ENCODE data around the gene CAPN11. TPM values are rescaled to one million over a fixed set of nuclear protein-coding genes. Genes with fewer than 3 reads are reported as not detected.

Gene CAPN11
- total and polyA plus RNA-seq, 2 experiments from 2014 or later = 1.1 to 1.7 TPM

DNA sequence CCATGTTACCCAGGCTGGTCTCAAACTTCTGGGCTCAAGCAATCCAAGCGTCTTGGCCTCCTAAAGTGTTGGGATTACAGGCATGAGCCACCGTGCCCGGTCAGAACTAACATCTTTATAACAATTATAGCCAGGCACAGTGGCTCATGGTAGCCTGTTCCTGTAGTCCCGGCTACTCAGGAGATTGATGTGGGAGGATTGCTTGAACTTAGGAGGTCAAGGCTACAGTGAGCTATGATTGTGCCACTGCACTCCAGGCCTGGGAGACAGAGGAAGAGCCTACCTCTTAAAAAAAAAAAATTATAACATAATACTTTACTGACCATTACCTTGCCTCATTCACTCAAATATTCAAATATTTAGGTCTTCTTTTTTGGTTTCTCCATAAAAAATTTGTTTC is 41.3 kb downstream of the CAPN11 start:
- DNase-seq (ENCODE audit: low spot score) (no peak), ATAC-seq (no peak)
- TF ChIP-seq STAT1 (IDR thresholded peaks at IDR 0.05; ENCODE audit: unreplicated experiment) (no peak), ZNF331 (CRISPR knock-in tag; IDR thresholded peaks at IDR 0.05; ENCODE audit: low read depth) (no peak), JUNB (IDR thresholded peaks at IDR 0.05; ENCODE audit: unreplicated experiment) (no peak), EZH2 (IDR thresholded peaks at IDR 0.05; ENCODE audit: low read depth, unreplicated experiment) (no peak), ZNF114 (CRISPR knock-in tag; IDR thresholded peaks at IDR 0.05) (no peak), NANOG (IDR thresholded peaks at IDR 0.05; ENCODE audit: borderline replicate concordance) (no peak), CREB1 (CRISPR knock-in tag; IDR thresholded peaks at IDR 0.05; ENCODE audit: low read depth) (no peak), EZH2phosphoT487 (IDR thresholded peaks at IDR 0.05; ENCODE audit: unreplicated experiment) (no peak)
- TF ChIP-seq, protein P1, sequence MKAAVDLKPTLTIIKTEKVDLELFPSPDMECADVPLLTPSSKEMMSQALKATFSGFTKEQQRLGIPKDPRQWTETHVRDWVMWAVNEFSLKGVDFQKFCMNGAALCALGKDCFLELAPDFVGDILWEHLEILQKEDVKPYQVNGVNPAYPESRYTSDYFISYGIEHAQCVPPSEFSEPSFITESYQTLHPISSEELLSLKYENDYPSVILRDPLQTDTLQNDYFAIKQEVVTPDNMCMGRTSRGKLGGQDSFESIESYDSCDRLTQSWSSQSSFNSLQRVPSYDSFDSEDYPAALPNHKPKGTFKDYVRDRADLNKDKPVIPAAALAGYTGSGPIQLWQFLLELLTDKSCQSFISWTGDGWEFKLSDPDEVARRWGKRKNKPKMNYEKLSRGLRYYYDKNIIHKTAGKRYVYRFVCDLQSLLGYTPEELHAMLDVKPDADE (IDR thresholded peaks at IDR 0.05) = no peak
- TF ChIP-seq, protein P2, sequence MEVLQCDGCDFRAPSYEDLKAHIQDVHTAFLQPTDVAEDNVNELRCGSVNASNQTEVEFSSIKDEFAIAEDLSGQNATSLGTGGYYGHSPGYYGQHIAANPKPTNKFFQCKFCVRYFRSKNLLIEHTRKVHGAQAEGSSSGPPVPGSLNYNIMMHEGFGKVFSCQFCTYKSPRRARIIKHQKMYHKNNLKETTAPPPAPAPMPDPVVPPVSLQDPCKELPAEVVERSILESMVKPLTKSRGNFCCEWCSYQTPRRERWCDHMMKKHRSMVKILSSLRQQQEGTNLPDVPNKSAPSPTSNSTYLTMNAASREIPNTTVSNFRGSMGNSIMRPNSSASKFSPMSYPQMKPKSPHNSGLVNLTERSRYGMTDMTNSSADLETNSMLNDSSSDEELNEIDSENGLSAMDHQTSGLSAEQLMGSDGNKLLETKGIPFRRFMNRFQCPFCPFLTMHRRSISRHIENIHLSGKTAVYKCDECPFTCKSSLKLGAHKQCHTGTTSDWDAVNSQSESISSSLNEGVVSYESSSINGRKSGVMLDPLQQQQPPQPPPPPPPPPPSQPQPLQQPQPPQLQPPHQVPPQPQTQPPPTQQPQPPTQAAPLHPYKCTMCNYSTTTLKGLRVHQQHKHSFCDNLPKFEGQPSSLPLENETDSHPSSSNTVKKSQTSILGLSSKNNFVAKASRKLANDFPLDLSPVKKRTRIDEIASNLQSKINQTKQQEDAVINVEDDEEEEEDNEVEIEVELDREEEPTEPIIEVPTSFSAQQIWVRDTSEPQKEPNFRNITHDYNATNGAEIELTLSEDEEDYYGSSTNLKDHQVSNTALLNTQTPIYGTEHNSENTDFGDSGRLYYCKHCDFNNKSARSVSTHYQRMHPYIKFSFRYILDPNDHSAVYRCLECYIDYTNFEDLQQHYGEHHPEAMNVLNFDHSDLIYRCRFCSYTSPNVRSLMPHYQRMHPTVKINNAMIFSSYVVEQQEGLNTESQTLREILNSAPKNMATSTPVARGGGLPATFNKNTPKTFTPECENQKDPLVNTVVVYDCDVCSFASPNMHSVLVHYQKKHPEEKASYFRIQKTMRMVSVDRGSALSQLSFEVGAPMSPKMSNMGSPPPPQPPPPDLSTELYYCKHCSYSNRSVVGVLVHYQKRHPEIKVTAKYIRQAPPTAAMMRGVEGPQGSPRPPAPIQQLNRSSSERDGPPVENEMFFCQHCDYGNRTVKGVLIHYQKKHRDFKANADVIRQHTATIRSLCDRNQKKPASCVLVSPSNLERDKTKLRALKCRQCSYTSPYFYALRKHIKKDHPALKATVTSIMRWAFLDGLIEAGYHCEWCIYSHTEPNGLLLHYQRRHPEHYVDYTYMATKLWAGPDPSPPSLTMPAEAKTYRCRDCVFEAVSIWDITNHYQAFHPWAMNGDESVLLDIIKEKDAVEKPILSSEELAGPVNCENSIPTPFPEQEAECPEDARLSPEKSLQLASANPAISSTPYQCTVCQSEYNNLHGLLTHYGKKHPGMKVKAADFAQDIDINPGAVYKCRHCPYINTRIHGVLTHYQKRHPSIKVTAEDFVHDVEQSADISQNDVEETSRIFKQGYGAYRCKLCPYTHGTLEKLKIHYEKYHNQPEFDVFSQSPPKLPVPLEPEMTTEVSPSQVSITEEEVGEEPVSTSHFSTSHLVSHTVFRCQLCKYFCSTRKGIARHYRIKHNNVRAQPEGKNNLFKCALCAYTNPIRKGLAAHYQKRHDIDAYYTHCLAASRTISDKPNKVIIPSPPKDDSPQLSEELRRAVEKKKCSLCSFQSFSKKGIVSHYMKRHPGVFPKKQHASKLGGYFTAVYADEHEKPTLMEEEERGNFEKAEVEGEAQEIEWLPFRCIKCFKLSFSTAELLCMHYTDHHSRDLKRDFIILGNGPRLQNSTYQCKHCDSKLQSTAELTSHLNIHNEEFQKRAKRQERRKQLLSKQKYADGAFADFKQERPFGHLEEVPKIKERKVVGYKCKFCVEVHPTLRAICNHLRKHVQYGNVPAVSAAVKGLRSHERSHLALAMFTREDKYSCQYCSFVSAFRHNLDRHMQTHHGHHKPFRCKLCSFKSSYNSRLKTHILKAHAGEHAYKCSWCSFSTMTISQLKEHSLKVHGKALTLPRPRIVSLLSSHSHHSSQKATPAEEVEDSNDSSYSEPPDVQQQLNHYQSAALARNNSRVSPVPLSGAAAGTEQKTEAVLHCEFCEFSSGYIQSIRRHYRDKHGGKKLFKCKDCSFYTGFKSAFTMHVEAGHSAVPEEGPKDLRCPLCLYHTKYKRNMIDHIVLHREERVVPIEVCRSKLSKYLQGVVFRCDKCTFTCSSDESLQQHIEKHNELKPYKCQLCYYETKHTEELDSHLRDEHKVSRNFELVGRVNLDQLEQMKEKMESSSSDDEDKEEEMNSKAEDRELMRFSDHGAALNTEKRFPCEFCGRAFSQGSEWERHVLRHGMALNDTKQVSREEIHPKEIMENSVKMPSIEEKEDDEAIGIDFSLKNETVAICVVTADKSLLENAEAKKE (CRISPR knock-in tag; IDR thresholded peaks at IDR 0.05) = no peak
- TF ChIP-seq, protein P3, sequence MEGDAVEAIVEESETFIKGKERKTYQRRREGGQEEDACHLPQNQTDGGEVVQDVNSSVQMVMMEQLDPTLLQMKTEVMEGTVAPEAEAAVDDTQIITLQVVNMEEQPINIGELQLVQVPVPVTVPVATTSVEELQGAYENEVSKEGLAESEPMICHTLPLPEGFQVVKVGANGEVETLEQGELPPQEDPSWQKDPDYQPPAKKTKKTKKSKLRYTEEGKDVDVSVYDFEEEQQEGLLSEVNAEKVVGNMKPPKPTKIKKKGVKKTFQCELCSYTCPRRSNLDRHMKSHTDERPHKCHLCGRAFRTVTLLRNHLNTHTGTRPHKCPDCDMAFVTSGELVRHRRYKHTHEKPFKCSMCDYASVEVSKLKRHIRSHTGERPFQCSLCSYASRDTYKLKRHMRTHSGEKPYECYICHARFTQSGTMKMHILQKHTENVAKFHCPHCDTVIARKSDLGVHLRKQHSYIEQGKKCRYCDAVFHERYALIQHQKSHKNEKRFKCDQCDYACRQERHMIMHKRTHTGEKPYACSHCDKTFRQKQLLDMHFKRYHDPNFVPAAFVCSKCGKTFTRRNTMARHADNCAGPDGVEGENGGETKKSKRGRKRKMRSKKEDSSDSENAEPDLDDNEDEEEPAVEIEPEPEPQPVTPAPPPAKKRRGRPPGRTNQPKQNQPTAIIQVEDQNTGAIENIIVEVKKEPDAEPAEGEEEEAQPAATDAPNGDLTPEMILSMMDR (conservative IDR thresholded peaks at IDR 0.05; ENCODE audit: low read depth in 2 of 2) = no peak
- TF ChIP-seq, protein P4, sequence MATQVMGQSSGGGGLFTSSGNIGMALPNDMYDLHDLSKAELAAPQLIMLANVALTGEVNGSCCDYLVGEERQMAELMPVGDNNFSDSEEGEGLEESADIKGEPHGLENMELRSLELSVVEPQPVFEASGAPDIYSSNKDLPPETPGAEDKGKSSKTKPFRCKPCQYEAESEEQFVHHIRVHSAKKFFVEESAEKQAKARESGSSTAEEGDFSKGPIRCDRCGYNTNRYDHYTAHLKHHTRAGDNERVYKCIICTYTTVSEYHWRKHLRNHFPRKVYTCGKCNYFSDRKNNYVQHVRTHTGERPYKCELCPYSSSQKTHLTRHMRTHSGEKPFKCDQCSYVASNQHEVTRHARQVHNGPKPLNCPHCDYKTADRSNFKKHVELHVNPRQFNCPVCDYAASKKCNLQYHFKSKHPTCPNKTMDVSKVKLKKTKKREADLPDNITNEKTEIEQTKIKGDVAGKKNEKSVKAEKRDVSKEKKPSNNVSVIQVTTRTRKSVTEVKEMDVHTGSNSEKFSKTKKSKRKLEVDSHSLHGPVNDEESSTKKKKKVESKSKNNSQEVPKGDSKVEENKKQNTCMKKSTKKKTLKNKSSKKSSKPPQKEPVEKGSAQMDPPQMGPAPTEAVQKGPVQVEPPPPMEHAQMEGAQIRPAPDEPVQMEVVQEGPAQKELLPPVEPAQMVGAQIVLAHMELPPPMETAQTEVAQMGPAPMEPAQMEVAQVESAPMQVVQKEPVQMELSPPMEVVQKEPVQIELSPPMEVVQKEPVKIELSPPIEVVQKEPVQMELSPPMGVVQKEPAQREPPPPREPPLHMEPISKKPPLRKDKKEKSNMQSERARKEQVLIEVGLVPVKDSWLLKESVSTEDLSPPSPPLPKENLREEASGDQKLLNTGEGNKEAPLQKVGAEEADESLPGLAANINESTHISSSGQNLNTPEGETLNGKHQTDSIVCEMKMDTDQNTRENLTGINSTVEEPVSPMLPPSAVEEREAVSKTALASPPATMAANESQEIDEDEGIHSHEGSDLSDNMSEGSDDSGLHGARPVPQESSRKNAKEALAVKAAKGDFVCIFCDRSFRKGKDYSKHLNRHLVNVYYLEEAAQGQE (IDR thresholded peaks at IDR 0.05; ENCODE audit: unreplicated experiment) = no peak
- H3K27ac ChIP-seq (ENCODE audit: low read depth) = no peak overlapping the region
- Mint-ChIP-seq H3K4me1 (peaks cover 41% of the 10 kb centered on the region), H3K27me3 (ENCODE audit: insufficient read depth, low read depth, poor library complexity) (peaks cover 8% of the 10 kb centered on the region), H3K27ac (no peak overlapping the region), H3K4me3 (no peak overlapping the region), H3K36me3 (ENCODE audit: low read depth) (no peaks in the 10 kb centered on the region), H3K9me3 (no peaks in the 10 kb centered on the region)
- H3F3A ChIP-seq (replicated peaks; ENCODE audit: low read depth) = 0 out of 2 replicates have a peak, but pooled peaks cover 5% of the 10 kb centered on the region
- no peaks in the 10 kb centered on the region for H3K79me2 ChIP-seq (replicated peaks; ENCODE audit: insufficient read depth)
- no peaks in the 10 kb centered on the region for H3K36me3 ChIP-seq (ENCODE audit: insufficient read depth)
- no peak overlapping the region for H3K4me2 ChIP-seq
- H3K27me3 ChIP-seq (ENCODE audit: insufficient read depth) = no peaks in the 10 kb centered on the region
- no peaks in the 10 kb centered on the region for H4K20me1 ChIP-seq (replicated peaks; ENCODE audit: insufficient read depth)
- H3K4me3 ChIP-seq = no peak overlapping the region
- no peaks in the 10 kb centered on the region for H3K9me2 ChIP-seq (ENCODE audit: insufficient read depth)
- no peak overlapping the region for H2AFZ ChIP-seq
- H3K4me1 ChIP-seq (ENCODE audit: insufficient read depth) = peaks cover 44% of the 10 kb centered on the region

Measured in GM23338 (cell line).